ENCODE results near the gene SLC39A2.
"Not testable (repeated sequence)": the region's sequence is repeated elsewhere in the genome, so short reads cannot be mapped to it uniquely, and the experiment has no call there.

Gene SLC39A2

GRCh38 chr14:20998674-20999366 is at the start of gene SLC39A2:
Gene SLC39A2, plus strand, starts transcription at chr14:20999293. Its CDS starts 154 bp downstream, at chr14:20999447.
- peak; percentile 89 for DNase-seq (ENCODE audit: low spot score)

GRCh38 chr14:20954736-20955537 is 44.2 kb upstream of the SLC39A2 start, which contains the start of gene RNASE2:
Gene RNASE2, plus strand, starts transcription at chr14:20955487. Its CDS starts 285 bp downstream, at chr14:20955772.
- not testable (repeated sequence) for DNase-seq (ENCODE audit: low spot score)

- not testable (repeated sequence) for DNase-seq (ENCODE audit: low spot score)
Measured at GRCh38 chr14:20955538-20955873, 43.6 kb upstream of the SLC39A2 start.

GRCh38 chr14:20956376-20956976 is 42.6 kb upstream of the SLC39A2 start:
- DNase-seq (ENCODE audit: low spot score) = no peak

GRCh38 chr14:20958946-20959345 is 40.1 kb upstream of the SLC39A2 start:
- not testable (repeated sequence) for DNase-seq (ENCODE audit: low spot score)

- no peak for DNase-seq (ENCODE audit: low spot score)
Measured at GRCh38 chr14:20969336-20969735, 29.8 kb upstream of the SLC39A2 start.

- no peak for DNase-seq (ENCODE audit: low spot score)
Measured at GRCh38 chr14:20970647-20970982, 28.5 kb upstream of the SLC39A2 start.

GRCh38 chr14:20970983-20971704 is 27.9 kb upstream of the SLC39A2 start:
- peak; percentile 94 for DNase-seq (ENCODE audit: low spot score)

GRCh38 chr14:20971705-20972021 is 27.4 kb upstream of the SLC39A2 start:
- DNase-seq (ENCODE audit: low spot score) = no peak

GRCh38 chr14:20973501-20973900 is 25.6 kb upstream of the SLC39A2 start:
- no peak for DNase-seq (ENCODE audit: low spot score)

- no peak for DNase-seq (ENCODE audit: low spot score)
Measured at GRCh38 chr14:20976291-20976690, 22.8 kb upstream of the SLC39A2 start.

GRCh38 chr14:20978687-20979086 is 20.4 kb upstream of the SLC39A2 start:
- DNase-seq (ENCODE audit: low spot score) = no peak

- DNase-seq (ENCODE audit: low spot score) = no peak
Measured at GRCh38 chr14:20980906-20981305, 18.2 kb upstream of the SLC39A2 start.

GRCh38 chr14:20982646-20983369 is 16.3 kb upstream of the SLC39A2 start:
- no peak for DNase-seq (ENCODE audit: low spot score)

- not testable (repeated sequence) for DNase-seq (ENCODE audit: low spot score)
Measured at GRCh38 chr14:20985650-20986049, 13.4 kb upstream of the SLC39A2 start.

- peak; percentile 91 for DNase-seq (ENCODE audit: low spot score)
Measured at GRCh38 chr14:20986811-20987210, 12.3 kb upstream of the SLC39A2 start.

GRCh38 chr14:20988717-20989470 is 10.2 kb upstream of the SLC39A2 start:
- no peak for DNase-seq (ENCODE audit: low spot score)

- no peak for DNase-seq (ENCODE audit: low spot score)
Measured at GRCh38 chr14:20989471-20989786, 9.7 kb upstream of the SLC39A2 start.

GRCh38 chr14:20989787-20990600 is 9.1 kb upstream of the SLC39A2 start, which contains the start of gene METTL17:
Gene METTL17, plus strand, starts transcription at chr14:20989980. Its CDS starts 23 bp downstream, at chr14:20990003.
- DNase-seq (ENCODE audit: low spot score) = peak; percentile 93

GRCh38 chr14:20996521-20996920 is 2.6 kb upstream of the SLC39A2 start:
- DNase-seq (ENCODE audit: low spot score) = no peak
